A673 (cell line): ENCODE data around the gene PHRF1.

Experiments used
- CTCF ChIP-seq: fragments of 300-800, 200-600 bp; sonication (generic); conservative IDR thresholded peaks from 2 replicates; pipeline ENCODE4 v1.5.1; 2017; ENCODE audit warnings: low read depth, mild to moderate bottlenecking, antibody characterized with exemption, low read length, moderate library complexity, mixed read lengths
- EZH2 ChIP-seq: fragments of 200-600 bp; sonication (generic); IDR thresholded peaks from 2 replicates; pipeline ENCODE4 v1.6.1; 2017; ENCODE audit warnings: borderline replicate concordance, low read depth, mild to moderate bottlenecking, mixed read lengths, antibody characterized with exemption, low read length; ENCODE audit not compliant: poor library complexity, severe bottlenecking

- TF ChIP-seq CTCF, result no peak
- no peak for TF ChIP-seq EZH2
Measured at GRCh38 chr11:640021-640706, 63.9 kb downstream of the PHRF1 start.
